CD8-positive, alpha-beta memory T cell (primary cell): ENCODE data around the gene RBMS3. TPM values are rescaled to one million over a fixed set of nuclear protein-coding genes. Genes with fewer than 3 reads are reported as not detected.

Experiments
- CTCF ChIA-PET: fragments of 350-600 bp; sonication (Branson Sonifier 250); formaldehyde crosslinking; loops from one replicate; lab custom pipeline; 2021; ENCODE audit warnings: antibody characterized with exemption; lab: Charles Lee
- POLR2A ChIA-PET: fragments of 350-600 bp; sonication (Branson Sonifier 250); formaldehyde crosslinking; loops from one replicate; lab custom pipeline; 2021; ENCODE audit warnings: antibody characterized with exemption; lab: Charles Lee
- DNase-seq, 5 donors: peaks; one replicate each; pipeline versions ENCODE4 v3.0.0 to v3.0.0-alpha.2; 2020 to 2022; ENCODE audit warnings: mixed read lengths in 1 of 5
- H3K27ac ChIP-seq: one replicate; pipeline ENCODE4 v1.7.0; 2013; ENCODE audit warnings: low read depth, mild to moderate bottlenecking, low read length, moderate library complexity
- H3K27me3 ChIP-seq: 2 replicates; pipeline ENCODE4 v1.7.0; 2013; ENCODE audit warnings: low read length, mild to moderate bottlenecking; ENCODE audit not compliant: insufficient read depth, poor library complexity, severe bottlenecking
- H3K36me3 ChIP-seq: 2 replicates; pipeline ENCODE4 v1.7.0; 2013; ENCODE audit warnings: mild to moderate bottlenecking, low read length, moderate library complexity; ENCODE audit not compliant: insufficient read depth
- H3K4me1 ChIP-seq: 2 replicates; pipeline ENCODE4 v1.7.0; 2013; ENCODE audit warnings: mild to moderate bottlenecking, low read length, moderate library complexity; ENCODE audit not compliant: insufficient read depth
- H3K4me3 ChIP-seq: 2 replicates; pipeline ENCODE4 v1.7.0; 2013; ENCODE audit warnings: mild to moderate bottlenecking, low read length
- H3K9me3 ChIP-seq: 2 replicates; pipeline ENCODE4 v1.7.0; 2013; ENCODE audit warnings: mild to moderate bottlenecking, low read length
- H3K27ac Mint-ChIP-seq, 8 donors: one replicate each; pipeline ENCODE4 v1.8.0; 2020 to 2021; ENCODE audit warnings: mixed read lengths in 8 of 8, mild to moderate bottlenecking in 6 of 8, inconsistent platforms in 3 of 8, moderate library complexity in 3 of 8
- H3K27me3 Mint-ChIP-seq, 2 donors: one replicate each; pipeline ENCODE4 v1.8.0; 2020 to 2021; ENCODE audit warnings: mixed read lengths in 2 of 2, mild to moderate bottlenecking in 1 of 2, moderate library complexity in 1 of 2
- H3K36me3 Mint-ChIP-seq, 3 donors: one replicate each; pipeline ENCODE4 v1.8.0; 2020 to 2021; ENCODE audit warnings: mixed read lengths in 3 of 3, inconsistent platforms in 1 of 3, mild to moderate bottlenecking in 1 of 3
- H3K4me1 Mint-ChIP-seq, 3 donors: one replicate each; pipeline ENCODE4 v1.8.0; 2020 to 2021; ENCODE audit warnings: mixed read lengths in 3 of 3, inconsistent platforms in 1 of 3, mild to moderate bottlenecking in 1 of 3
- H3K4me3 Mint-ChIP-seq, 7 donors: one replicate each; pipeline ENCODE4 v1.8.0; 2020 to 2021; ENCODE audit warnings: mixed read lengths in 7 of 7, mild to moderate bottlenecking in 6 of 7, moderate library complexity in 4 of 7, inconsistent platforms in 2 of 7
- H3K9me3 Mint-ChIP-seq, 5 donors: one replicate each; pipeline ENCODE4 v1.8.0; 2020 to 2022; ENCODE audit warnings: mixed read lengths in 5 of 5, mild to moderate bottlenecking in 3 of 5, moderate library complexity in 2 of 5, inconsistent platforms in 1 of 5
- polyA plus RNA-seq: library from polyadenylated mRNA; unstranded; fragments of 300-500 nt; fragmentation: Illumina TruSeq; gene quantifications from one replicate; pipeline ENCODE4 v1.2.3, GENCODE V29; 2021
- total RNA-seq, 2 experiments: library from RNA; stranded (reverse); gene quantifications; one replicate each; pipeline ENCODE4 v1.2.3, GENCODE V29; 2021

Gene RBMS3
- total and polyA plus RNA-seq, 3 experiments from 2014 or later: 0.21 to 0.33 (median 0.22) TPM

GRCh38 chr3:30006111-30006510 is 725.2 kb downstream of the RBMS3 start:
- Histone ChIP-seq H3K4me1 (no peaks in the 10 kb centered on the region), H3K4me3 (no peak overlapping the region), H3K36me3 (no peaks in the 10 kb centered on the region), H3K9me3 (no peaks in the 10 kb centered on the region), H3K27ac (no peak overlapping the region), H3K27me3 (no peaks in the 10 kb centered on the region)
- CTCF ChIA-PET: no interaction called here
- Mint-ChIP-seq H3K9me3 (no peaks in the 10 kb centered on the region), H3K4me3 (no peak overlapping the region), H3K27me3 (peaks cover 7 to 12% of the 10 kb centered on the region in 2 donors), H3K36me3 (no peaks in the 10 kb centered on the region), H3K4me1 (no peaks in the 10 kb centered on the region), H3K27ac (no peak overlapping the region)
- no peak for DNase-seq
- POLR2A ChIA-PET: no interaction called here

- no peak overlapping the region for H3K4me3 Mint-ChIP-seq
- Histone ChIP-seq H3K36me3 (no peaks in the 10 kb centered on the region), H3K27ac (no peak overlapping the region), H3K4me1 (no peaks in the 10 kb centered on the region), H3K4me3 (no peak overlapping the region), H3K27me3 (no peaks in the 10 kb centered on the region), H3K9me3 (no peaks in the 10 kb centered on the region)
- no peak for DNase-seq
- no peaks in the 10 kb centered on the region for H3K9me3 Mint-ChIP-seq
- ChIA-PET CTCF (no interaction called here), POLR2A (no interaction called here)
- peaks cover 7 to 12% of the 10 kb centered on the region in 2 donors for H3K27me3 Mint-ChIP-seq
- no peaks in the 10 kb centered on the region for H3K4me1 Mint-ChIP-seq
- no peaks in the 10 kb centered on the region for H3K36me3 Mint-ChIP-seq
- H3K27ac Mint-ChIP-seq: no peak overlapping the region
Measured at GRCh38 chr3:30007668-30008067, 726.8 kb downstream of the RBMS3 start.

- Histone ChIP-seq H3K4me1 (no peaks in the 10 kb centered on the region), H3K27me3 (no peaks in the 10 kb centered on the region), H3K36me3 (no peaks in the 10 kb centered on the region), H3K27ac (no peak overlapping the region), H3K9me3 (no peaks in the 10 kb centered on the region), H3K4me3 (no peak overlapping the region)
- DNase-seq: no peak
- H3K36me3 Mint-ChIP-seq: no peaks in the 10 kb centered on the region
- POLR2A ChIA-PET: no interaction called here
- no peak overlapping the region for H3K27ac Mint-ChIP-seq
- no peak overlapping the region for H3K4me3 Mint-ChIP-seq
- CTCF ChIA-PET: no interaction called here
- no peaks in the 10 kb centered on the region for H3K9me3 Mint-ChIP-seq
- H3K27me3 Mint-ChIP-seq: peaks cover 7 to 10% of the 10 kb centered on the region in 2 donors
- no peaks in the 10 kb centered on the region for H3K4me1 Mint-ChIP-seq
Measured at GRCh38 chr3:30011237-30011803, 730.4 kb downstream of the RBMS3 start.

GRCh38 chr3:30012941-30013543 is 732.2 kb downstream of the RBMS3 start:
- Mint-ChIP-seq H3K4me3 (no peak overlapping the region), H3K36me3 (no peaks in the 10 kb centered on the region), H3K27ac (no peak overlapping the region), H3K9me3 (no peaks in the 10 kb centered on the region), H3K27me3 (peaks cover 7 to 9% of the 10 kb centered on the region in 2 donors), H3K4me1 (no peaks in the 10 kb centered on the region)
- H3K9me3 ChIP-seq: no peaks in the 10 kb centered on the region
- H3K27me3 ChIP-seq: no peaks in the 10 kb centered on the region
- POLR2A ChIA-PET: no interaction called here
- peak; percentile 8 to 47 (median 14) for DNase-seq
- no peak overlapping the region for H3K4me3 ChIP-seq
- CTCF ChIA-PET: interaction anchor here (1.2 to 1.7 kb wide), 2 partner anchors 10 to 25 kb away, joined by 4 to 5 read pairs; no protein-coding TSS in a partner anchor
- H3K4me1 ChIP-seq: no peaks in the 10 kb centered on the region
- no peak overlapping the region for H3K27ac ChIP-seq
- H3K36me3 ChIP-seq: no peaks in the 10 kb centered on the region

GRCh38 chr3:30017901-30018300 is 737.0 kb downstream of the RBMS3 start:
- Histone ChIP-seq H3K4me3 (no peak overlapping the region), H3K27me3 (no peaks in the 10 kb centered on the region), H3K27ac (no peak overlapping the region), H3K36me3 (no peaks in the 10 kb centered on the region), H3K4me1 (no peaks in the 10 kb centered on the region), H3K9me3 (no peaks in the 10 kb centered on the region)
- peaks cover 3 to 38% of the 10 kb centered on the region in 2 donors for H3K27me3 Mint-ChIP-seq
- no peak overlapping the region for H3K4me3 Mint-ChIP-seq
- no peak for DNase-seq
- H3K4me1 Mint-ChIP-seq: no peaks in the 10 kb centered on the region
- CTCF ChIA-PET: no interaction called here
- no peaks in the 10 kb centered on the region for H3K36me3 Mint-ChIP-seq
- no peaks in the 10 kb centered on the region for H3K9me3 Mint-ChIP-seq
- no peak overlapping the region for H3K27ac Mint-ChIP-seq
- POLR2A ChIA-PET: no interaction called here

- no peak overlapping the region for H3K4me3 Mint-ChIP-seq
- no peaks in the 10 kb centered on the region for H3K9me3 Mint-ChIP-seq
- peaks cover 6 to 49% of the 10 kb centered on the region in 2 donors for H3K27me3 Mint-ChIP-seq
- no peak overlapping the region for H3K4me3 ChIP-seq
- DNase-seq: no peak
- no peaks in the 10 kb centered on the region for H3K36me3 Mint-ChIP-seq
- CTCF ChIA-PET: no interaction called here
- H3K4me1 Mint-ChIP-seq: no peaks in the 10 kb centered on the region
- H3K27me3 ChIP-seq: no peaks in the 10 kb centered on the region
- POLR2A ChIA-PET: no interaction called here
- no peak overlapping the region for H3K27ac Mint-ChIP-seq
- H3K27ac ChIP-seq: no peak overlapping the region
- no peaks in the 10 kb centered on the region for H3K4me1 ChIP-seq
- H3K36me3 ChIP-seq: no peaks in the 10 kb centered on the region
- no peaks in the 10 kb centered on the region for H3K9me3 ChIP-seq
Measured at GRCh38 chr3:30020380-30020779, 739.5 kb downstream of the RBMS3 start.

GRCh38 chr3:30024466-30024865 is 743.6 kb downstream of the RBMS3 start:
- peaks cover 6 to 48% of the 10 kb centered on the region in 2 donors for H3K27me3 Mint-ChIP-seq
- H3K9me3 Mint-ChIP-seq: no peaks in the 10 kb centered on the region
- no peak for DNase-seq
- Histone ChIP-seq H3K36me3 (no peaks in the 10 kb centered on the region), H3K27me3 (no peaks in the 10 kb centered on the region), H3K9me3 (no peaks in the 10 kb centered on the region), H3K27ac (no peak overlapping the region), H3K4me3 (no peak overlapping the region), H3K4me1 (no peaks in the 10 kb centered on the region)
- no peak overlapping the region for H3K27ac Mint-ChIP-seq
- H3K36me3 Mint-ChIP-seq: no peaks in the 10 kb centered on the region
- POLR2A ChIA-PET: no interaction called here
- no peak overlapping the region for H3K4me3 Mint-ChIP-seq
- CTCF ChIA-PET: no interaction called here
- H3K4me1 Mint-ChIP-seq: no peaks in the 10 kb centered on the region

GRCh38 chr3:30026851-30027250 is 746.0 kb downstream of the RBMS3 start:
- H3K27ac ChIP-seq: no peak overlapping the region
- no peak for DNase-seq
- H3K36me3 ChIP-seq: no peaks in the 10 kb centered on the region
- H3K4me1 ChIP-seq: no peaks in the 10 kb centered on the region
- no peaks in the 10 kb centered on the region for H3K27me3 ChIP-seq
- no peak overlapping the region for H3K4me3 ChIP-seq
- Mint-ChIP-seq H3K4me1 (no peaks in the 10 kb centered on the region), H3K36me3 (no peaks in the 10 kb centered on the region), H3K9me3 (no peaks in the 10 kb centered on the region), H3K27ac (no peak overlapping the region), H3K27me3 (peaks cover 4 to 40% of the 10 kb centered on the region in 2 donors), H3K4me3 (no peak overlapping the region)
- ChIA-PET POLR2A (no interaction called here), CTCF (no interaction called here)
- H3K9me3 ChIP-seq: no peaks in the 10 kb centered on the region
